H9 (cell line): ENCODE results near the gene ATXN7L3. TPM values are rescaled to one million over a fixed set of nuclear protein-coding genes. Genes with fewer than 3 reads are reported as not detected.

Source experiments
- DNase-seq: peaks from one replicate; pipeline ENCODE4 v3.0.0-alpha.2; 2017
- H2AFZ ChIP-seq: one replicate; pipeline ENCODE4 v1.6.1; 2013; ENCODE audit warnings: mild to moderate bottlenecking, low read length, control low read depth, moderate library complexity
- H2AK5ac ChIP-seq: 2 replicates; pipeline ENCODE4 v1.6.1; 2013; ENCODE audit warnings: low read length, control low read depth, mixed read lengths; ENCODE audit not compliant: insufficient read length
- H2BK120ac ChIP-seq: one replicate; pipeline ENCODE4 v1.6.1; 2013; ENCODE audit warnings: low read depth, mild to moderate bottlenecking, low read length, control low read depth, inconsistent platforms; ENCODE audit not compliant: poor library complexity, severe bottlenecking
- H2BK12ac ChIP-seq: 2 replicates; pipeline ENCODE4 v1.6.1; 2013; ENCODE audit warnings: low read length, control low read depth, mixed read lengths, low read depth; ENCODE audit not compliant: insufficient read length
- H2BK15ac ChIP-seq: 2 replicates; pipeline ENCODE4 v1.6.1; 2013; ENCODE audit warnings: low read depth, low read length, control low read depth
- H2BK20ac ChIP-seq: one replicate; pipeline ENCODE4 v1.6.1; 2013; ENCODE audit warnings: low read depth, mild to moderate bottlenecking, low read length, control low read depth, inconsistent platforms; ENCODE audit not compliant: poor library complexity, severe bottlenecking
- H2BK5ac ChIP-seq: 2 replicates; pipeline ENCODE4 v1.6.1; 2013; ENCODE audit warnings: low read length, control low read depth, mixed read lengths; ENCODE audit not compliant: insufficient read length
- H3K14ac ChIP-seq: 2 replicates; pipeline ENCODE4 v1.6.1; 2013; ENCODE audit warnings: low read length, control low read depth; ENCODE audit not compliant: insufficient read depth
- H3K18ac ChIP-seq: 2 replicates; pipeline ENCODE4 v1.6.1; 2013; ENCODE audit warnings: low read depth, mild to moderate bottlenecking, mixed read lengths, low read length, control low read depth; ENCODE audit not compliant: insufficient read length
- H3K23ac ChIP-seq: 2 replicates; pipeline ENCODE4 v1.6.1; 2013; ENCODE audit warnings: low read length, control low read depth, mixed read lengths, low read depth; ENCODE audit not compliant: insufficient read length
- H3K23me2 ChIP-seq: 2 replicates; pipeline ENCODE4 v1.6.1; 2013; ENCODE audit warnings: low read depth, mild to moderate bottlenecking, mixed read lengths, low read length, control low read depth; ENCODE audit not compliant: insufficient read length, poor library complexity, severe bottlenecking
- H3K27ac ChIP-seq: 2 replicates; pipeline ENCODE4 v1.5.1; 2013; ENCODE audit warnings: low read length, control low read depth, mixed read lengths, low read depth; ENCODE audit not compliant: insufficient read length
- H3K27me3 ChIP-seq: 2 replicates; pipeline ENCODE4 v1.6.1; 2013; ENCODE audit warnings: low read length, control low read depth, inconsistent platforms; ENCODE audit not compliant: insufficient read depth
- H3K4ac ChIP-seq: 2 replicates; pipeline ENCODE4 v1.6.1; 2013; ENCODE audit warnings: low read depth, mild to moderate bottlenecking, control low read depth, inconsistent platforms, low read length, moderate library complexity
- H3K4me1 ChIP-seq: 2 replicates; pipeline ENCODE4 v1.6.1; 2013; ENCODE audit warnings: low read length, control low read depth, inconsistent platforms; ENCODE audit not compliant: insufficient read depth
- H3K4me2 ChIP-seq: 2 replicates; pipeline ENCODE4 v1.6.1; 2013; ENCODE audit warnings: low read length, control low read depth, mixed read lengths; ENCODE audit not compliant: insufficient read length, insufficient read depth
- H3K56ac ChIP-seq: 2 replicates; pipeline ENCODE4 v1.6.1; 2013; ENCODE audit warnings: low read depth, mild to moderate bottlenecking, mixed read lengths, low read length, control low read depth; ENCODE audit not compliant: insufficient read length
- H3K79me1 ChIP-seq: 2 replicates; pipeline ENCODE4 v1.6.1; 2013; ENCODE audit warnings: low read depth, mild to moderate bottlenecking, moderate library complexity, low read length, control low read depth, inconsistent platforms; ENCODE audit not compliant: insufficient read depth, poor library complexity, severe bottlenecking
- H3K79me2 ChIP-seq: 2 replicates; pipeline ENCODE4 v1.6.1; 2013; ENCODE audit warnings: low read length, control low read depth, inconsistent platforms; ENCODE audit not compliant: insufficient read depth
- H3K9ac ChIP-seq: 2 replicates; pipeline ENCODE4 v1.6.1; 2013; ENCODE audit warnings: low read length, control low read depth, mixed read lengths; ENCODE audit not compliant: insufficient read length; ENCODE audit errors: extremely low read depth
- H3K9me3 ChIP-seq: one replicate; pipeline ENCODE4 v1.6.1; 2013; ENCODE audit warnings: low read depth, low read length, inconsistent platforms; ENCODE audit not compliant: control insufficient read depth
- H3T11ph ChIP-seq: one replicate; pipeline ENCODE4 v1.6.1; 2013; ENCODE audit warnings: mild to moderate bottlenecking, low read length, control low read depth, inconsistent platforms
- H4K20me1 ChIP-seq: one replicate; pipeline ENCODE4 v1.6.1; 2013; ENCODE audit not compliant: control insufficient read depth, insufficient read length, insufficient read depth
- H4K5ac ChIP-seq: 2 replicates; pipeline ENCODE4 v1.6.1; 2013; ENCODE audit warnings: low read depth, mild to moderate bottlenecking, mixed read lengths, low read length, control low read depth; ENCODE audit not compliant: insufficient read length
- H4K8ac ChIP-seq: replicated peaks from 2 replicates; pipeline ENCODE4 v1.6.1; 2013; ENCODE audit warnings: low read length, control low read depth, mixed read lengths, low read depth; ENCODE audit not compliant: insufficient read length
- H4K91ac ChIP-seq: 2 replicates; pipeline ENCODE4 v1.6.1; 2013; ENCODE audit warnings: low read depth, mild to moderate bottlenecking, moderate library complexity, mixed read lengths, low read length, control low read depth; ENCODE audit not compliant: insufficient read length
- H3K27ac Mint-ChIP-seq, 3 experiments: 2 replicates in 2 of 3; 3 replicates in 1 of 3; pipeline ENCODE4 v1.8.0; 2020 to 2021; ENCODE audit warnings: mixed read lengths in 3 of 3, mild to moderate bottlenecking in 1 of 3, moderate library complexity in 1 of 3
- H3K27me3 Mint-ChIP-seq: 2 replicates; pipeline ENCODE4 v1.8.0; 2021; ENCODE audit warnings: low read depth, mild to moderate bottlenecking, moderate library complexity, mixed read lengths
- H3K36me3 Mint-ChIP-seq, 3 experiments: 2 replicates in 2 of 3; 3 replicates in 1 of 3; pipeline ENCODE4 v1.8.0; 2020 to 2021; ENCODE audit warnings: low read depth in 3 of 3, mixed read lengths in 3 of 3; ENCODE audit not compliant: insufficient read depth in 1 of 3
- H3K4me1 Mint-ChIP-seq, 2 experiments: 2 replicates each; pipeline ENCODE4 v1.8.0; 2020; ENCODE audit warnings: mixed read lengths in 2 of 2
- H3K4me3 Mint-ChIP-seq, 2 experiments: 2 replicates in 1 of 2; 3 replicates in 1 of 2; pipeline ENCODE4 v1.8.0; 2020 to 2021; ENCODE audit warnings: mild to moderate bottlenecking in 2 of 2, mixed read lengths in 2 of 2, moderate library complexity in 1 of 2
- H3K9me3 Mint-ChIP-seq, 2 experiments: 2 replicates in 1 of 2; 3 replicates in 1 of 2; pipeline ENCODE4 v1.8.0; 2020; ENCODE audit warnings: mild to moderate bottlenecking in 2 of 2, mixed read lengths in 2 of 2, moderate library complexity in 1 of 2
- WGBS: extraction: QIAGEN DNeasy Blood & Tissue Kit; methylation state at CpG from one replicate; pipeline ENCODE4 v1.1.7; 2013; ENCODE audit warnings: missing lambda C conversion rate, low lambda C conversion rate, mixed read lengths; ENCODE audit not compliant: insufficient read length; ENCODE audit errors: extremely low coverage; 5-methylcytosine and 5-hydroxymethylcytosine counted together
- total RNA-seq: library from RNA; stranded (reverse); gene quantifications from 2 replicates; pipeline ENCODE4 v1.2.1, GENCODE V29; 2021
- TF ChIP-seq, protein P1 (sequence below): fragments of 200-600 bp; sonication (generic); conservative IDR thresholded peaks from 3 replicates; pipeline ENCODE4 v1.8.0; 2021; ENCODE audit warnings: antibody characterized with exemption, mild to moderate bottlenecking

ATXN7L3 gene
- total RNA-seq, 1 experiment from 2014 or later, result 125 TPM

DNA sequence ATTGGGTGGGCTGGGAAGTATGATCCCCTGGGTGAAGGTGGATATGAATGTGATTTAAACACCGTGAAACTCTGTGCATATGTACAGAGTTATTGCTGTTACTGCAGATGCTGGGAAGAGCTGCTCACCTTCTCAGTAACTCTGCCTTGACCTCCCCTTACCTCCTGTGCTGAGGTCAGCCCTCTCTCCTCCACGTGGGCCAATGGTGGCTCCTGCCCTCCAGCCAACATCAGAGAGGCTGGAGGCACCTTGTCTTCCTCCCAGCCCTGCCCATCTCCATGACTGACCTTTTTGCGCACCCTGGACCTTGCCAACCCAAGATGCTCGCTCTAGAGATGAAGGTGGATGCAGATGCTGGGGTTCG lies 29.6 kb downstream of the ATXN7L3 start:
- H3K23ac ChIP-seq, result no peak overlapping the region
- Mint-ChIP-seq H3K4me3 (no peak overlapping the region), H3K27ac (peak overlapping the region in 1 of 3 experiments; percentile 58; a peak in 1 of 7 replicates), H3K4me1 (peaks cover 17 to 31% of the 10 kb centered on the region in 2 experiments), H3K36me3 (peaks cover 0 to 4% (median 2%) of the 10 kb centered on the region in 3 experiments; a peak in 1 of 7 replicates), H3K9me3 (no peaks in the 10 kb centered on the region), H3K27me3 (peaks cover 2% of the 10 kb centered on the region; the same call in 1 of the 2 replicates)
- H3K27me3 ChIP-seq, result no peaks in the 10 kb centered on the region
- H4K91ac ChIP-seq, result no peak overlapping the region
- H3K79me2 ChIP-seq, result no peaks in the 10 kb centered on the region
- no peak overlapping the region for H3K56ac ChIP-seq
- no CpG with 5 or more reads among the region's 5 CpGs for WGBS
- no peak overlapping the region for H3K18ac ChIP-seq
- no peak overlapping the region; the same call in 1 of the 2 replicates for H3K14ac ChIP-seq
- H2BK12ac ChIP-seq, result no peak overlapping the region
- H2BK20ac ChIP-seq, result no peak overlapping the region
- no peaks in the 10 kb centered on the region for H3K9me3 ChIP-seq
- H4K8ac ChIP-seq, result no peak overlapping the region
- no peak overlapping the region for H2AK5ac ChIP-seq
- H2AFZ ChIP-seq, result no peak overlapping the region
- no peak overlapping the region for H3K4ac ChIP-seq
- no peak overlapping the region for H2BK5ac ChIP-seq
- H4K5ac ChIP-seq, result no peak overlapping the region
- H4K20me1 ChIP-seq, result peaks cover 3% of the 10 kb centered on the region
- H3K4me1 ChIP-seq, result no peaks in the 10 kb centered on the region; the same call in 1 of the 2 replicates
- no peaks in the 10 kb centered on the region for H3K23me2 ChIP-seq
- no peak overlapping the region for H3K27ac ChIP-seq
- TF ChIP-seq, protein P1, sequence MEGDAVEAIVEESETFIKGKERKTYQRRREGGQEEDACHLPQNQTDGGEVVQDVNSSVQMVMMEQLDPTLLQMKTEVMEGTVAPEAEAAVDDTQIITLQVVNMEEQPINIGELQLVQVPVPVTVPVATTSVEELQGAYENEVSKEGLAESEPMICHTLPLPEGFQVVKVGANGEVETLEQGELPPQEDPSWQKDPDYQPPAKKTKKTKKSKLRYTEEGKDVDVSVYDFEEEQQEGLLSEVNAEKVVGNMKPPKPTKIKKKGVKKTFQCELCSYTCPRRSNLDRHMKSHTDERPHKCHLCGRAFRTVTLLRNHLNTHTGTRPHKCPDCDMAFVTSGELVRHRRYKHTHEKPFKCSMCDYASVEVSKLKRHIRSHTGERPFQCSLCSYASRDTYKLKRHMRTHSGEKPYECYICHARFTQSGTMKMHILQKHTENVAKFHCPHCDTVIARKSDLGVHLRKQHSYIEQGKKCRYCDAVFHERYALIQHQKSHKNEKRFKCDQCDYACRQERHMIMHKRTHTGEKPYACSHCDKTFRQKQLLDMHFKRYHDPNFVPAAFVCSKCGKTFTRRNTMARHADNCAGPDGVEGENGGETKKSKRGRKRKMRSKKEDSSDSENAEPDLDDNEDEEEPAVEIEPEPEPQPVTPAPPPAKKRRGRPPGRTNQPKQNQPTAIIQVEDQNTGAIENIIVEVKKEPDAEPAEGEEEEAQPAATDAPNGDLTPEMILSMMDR, result no peak
- DNase-seq, result no peak
- no peak overlapping the region for H3K4me2 ChIP-seq
- no peak overlapping the region for H3K9ac ChIP-seq
- H3T11ph ChIP-seq, result no peak overlapping the region
- no peaks in the 10 kb centered on the region for H3K79me1 ChIP-seq
- no peak overlapping the region for H2BK120ac ChIP-seq
- H2BK15ac ChIP-seq, result no peak overlapping the region
